GM18520 (cell line): ENCODE measurements around the gene WDR76.
"Not testable (repeated sequence)": the region's sequence is repeated elsewhere in the genome, so short reads cannot be mapped to it uniquely, and the experiment has no call there.

Experiments used
- ATAC-seq: cut with Tn5 transposase; IDR thresholded peaks from one replicate; pipeline ENCODE4 v1.9.1; 2021; ENCODE audit not compliant: unreplicated experiment

Gene WDR76

GRCh38 chr15:43826508-43827341 is at the start of gene WDR76:
WDR76 (plus strand) TSS chr15:43827002; CDS start chr15:43827033, 31 bp downstream.
- peak; percentile 46 for ATAC-seq

GRCh38 chr15:43777267-43777914 is 49.4 kb upstream of the WDR76 start:
- peak; percentile 37 for ATAC-seq

GRCh38 chr15:43779016-43779415 is 47.8 kb upstream of the WDR76 start:
- ATAC-seq: no peak

GRCh38 chr15:43789409-43789808 is 37.4 kb upstream of the WDR76 start:
- no peak for ATAC-seq

GRCh38 chr15:43791993-43792760 is 34.6 kb upstream of the WDR76 start, which contains the start of gene SERF2:
SERF2 (plus strand) TSS chr15:43792320; CDS start chr15:43792377, 57 bp downstream.
- ATAC-seq: peak; percentile 85

- ATAC-seq: no peak
Measured at GRCh38 chr15:43792761-43793476, 33.9 kb upstream of the WDR76 start.

GRCh38 chr15:43793647-43794046 is 33.2 kb upstream of the WDR76 start:
- ATAC-seq: no peak

GRCh38 chr15:43794269-43795037 is 32.3 kb upstream of the WDR76 start:
- ATAC-seq: no peak

GRCh38 chr15:43795197-43795596 is 31.6 kb upstream of the WDR76 start:
- ATAC-seq: no peak

GRCh38 chr15:43795997-43796396 is 30.8 kb upstream of the WDR76 start:
- no peak for ATAC-seq

GRCh38 chr15:43796566-43796965 is 30.2 kb upstream of the WDR76 start:
- no peak for ATAC-seq

GRCh38 chr15:43799209-43799944 is 27.4 kb upstream of the WDR76 start:
- no peak for ATAC-seq

GRCh38 chr15:43799945-43800285 is 26.9 kb upstream of the WDR76 start, which contains the start of gene SERINC4:
SERINC4 (minus strand) TSS chr15:43800220; CDS start chr15:43799986, 234 bp downstream.
- no peak for ATAC-seq

- peak; percentile 72 for ATAC-seq
Measured at GRCh38 chr15:43800286-43801141, 26.3 kb upstream of the WDR76 start, which contains the start of gene HYPK. HYPK (plus strand) TSS chr15:43800599; CDS start chr15:43800623, 24 bp downstream.

GRCh38 chr15:43802676-43803075 is 24.1 kb upstream of the WDR76 start:
- not testable (repeated sequence) for ATAC-seq

- no peak for ATAC-seq
Measured at GRCh38 chr15:43808435-43808950, 18.3 kb upstream of the WDR76 start.

GRCh38 chr15:43808960-43809678 is 17.7 kb upstream of the WDR76 start:
- ATAC-seq: peak; percentile 44
